Pancreas (tissue), 10 donors: ENCODE results near the gene BTBD1. TPM values are rescaled to one million over a fixed set of nuclear protein-coding genes. Genes with fewer than 3 reads are reported as not detected.
A peak's percentile ranks its signal among the peaks of the same experiment; 100 is the strongest.

Source experiments
- ATAC-seq, 4 donors: fragments of 200-7000 bp; cut with Tn5 transposase; one replicate each; pipeline versions ENCODE4 v1.8.0 to v1.9.1; 2020; ENCODE audit warnings: mild to moderate bottlenecking in 4 of 4, moderate library complexity in 4 of 4
- DNase-seq, 6 donors: peaks; one replicate each; pipeline ENCODE4 v3.0.0-alpha.2; 2020
- FAIRE-seq: peaks from 2 replicates; lab custom pipeline; 2012; peaks lifted over from hg19 to GRCh38; lab: Jason Lieb, UNC
- H3K27ac ChIP-seq, 4 donors: fragments of 200-600 bp; sonication (generic); 1 replicate in 3 of 4; 2 replicates in 1 of 4; pipeline versions ENCODE4 v1.5.0 to v1.8.0; 2020
- H3K27me3 ChIP-seq, 4 donors: fragments of 200-600 bp; one replicate each; pipeline ENCODE4 v1.8.0; 2021
- H3K36me3 ChIP-seq, 3 donors: fragments of 200-600 bp; sonication (generic) in 1 of 3; one replicate each; pipeline versions ENCODE4 v1.5.0 to v1.8.0; 2020 to 2021
- H3K4me1 ChIP-seq, 3 donors: fragments of 200-600 bp; one replicate each; pipeline ENCODE4 v1.8.0; 2021
- H3K4me3 ChIP-seq, 4 donors: fragments of 200-600 bp; sonication (generic) in 2 of 4; one replicate each; pipeline versions ENCODE4 v1.5.0 to v1.8.0; 2020 to 2021
- H3K9me3 ChIP-seq, 4 donors: fragments of 200-600 bp; one replicate each; pipeline ENCODE4 v1.8.0; 2021
- WGBS, 2 donors: extraction: QIAGEN DNeasy Blood & Tissue Kit; methylation state at CpG; one replicate each; pipeline ENCODE4 v1.1.7; 2013; 5-methylcytosine and 5-hydroxymethylcytosine counted together
- intact Hi-C, 3 donors: fragments of 100-400 bp; cut with DNase I; formaldehyde crosslinking; loops; one replicate each; pipeline versions ENCODE4 v1.11.1 to v1.14.2; 2022
- polyA plus RNA-seq, 2 donors: library from polyadenylated mRNA; stranded (reverse); fragments of 200-250 nt; gene quantifications; one replicate each; pipeline ENCODE4 v1.2.3, GENCODE V29; 2013
- total RNA-seq, 6 donors: library from RNA; stranded (reverse); fragmentation: NEBNext Ultra II Directional in 4 of 6; extraction: Animal tissue kit (Norgen Biotek cat#: 25700) in 4 of 6; gene quantifications; one replicate each; pipeline versions ENCODE4 v1.2.1 to v1.2.4, GENCODE V29; 2021 to 2023
- TF ChIP-seq, protein P1 (sequence below), 4 donors: fragments of 200-600 bp; sonication (generic) in 3 of 4; IDR thresholded peaks; one replicate each; pipeline versions ENCODE4 v1.5.0 to v1.8.0; 2021; ENCODE audit warnings: antibody characterized with exemption in 4 of 4
- donor health status: healthy with polysubstance abuse.
- donor health status: DM: no; HTN: no; CAD: no; lungs with moderate emphysema.
- donor health status: DM: no; HTN: no; CAD: no.
- donor health status: control.
- donor health status: control.
- donor health status: Bipolar disorder and iron deficiency.
- donor health status: DM: yes; HTN: yes; CAD: no.
- donor health status: DM: no; HTN: no; CAD: no.
- donor health status: DM: no; HTN: no; CAD: no.
- donor health status: DM: yes; HTN: yes; CAD: no.

BTBD1 gene
- total and polyA plus RNA-seq, 8 donors: 5.1 to 24.4 (median 15.3) TPM

DNA sequence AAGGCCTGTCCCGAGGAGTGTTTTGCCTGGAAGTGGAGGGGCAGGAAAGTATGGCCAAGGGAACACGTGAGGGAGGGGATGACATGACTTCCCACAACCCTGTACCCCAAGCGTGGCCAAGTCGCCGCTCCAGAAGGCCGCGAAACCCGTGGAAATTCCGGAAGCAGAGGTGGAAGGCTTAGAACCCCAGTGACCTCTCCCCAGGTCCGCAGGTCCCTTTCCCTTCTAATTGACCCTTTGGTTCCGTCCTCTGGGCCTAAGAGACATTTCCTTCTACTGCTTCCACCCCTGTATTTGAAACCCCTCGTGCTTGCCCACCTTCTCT lies 548 bp upstream of the BTBD1 start:
- no peaks in the 10 kb centered on the region for H3K9me3 ChIP-seq
- no peak for FAIRE-seq
- H3K27me3 ChIP-seq: no peaks in the 10 kb centered on the region
- H3K36me3 ChIP-seq: no peaks in the 10 kb centered on the region
- TF ChIP-seq, protein P1, sequence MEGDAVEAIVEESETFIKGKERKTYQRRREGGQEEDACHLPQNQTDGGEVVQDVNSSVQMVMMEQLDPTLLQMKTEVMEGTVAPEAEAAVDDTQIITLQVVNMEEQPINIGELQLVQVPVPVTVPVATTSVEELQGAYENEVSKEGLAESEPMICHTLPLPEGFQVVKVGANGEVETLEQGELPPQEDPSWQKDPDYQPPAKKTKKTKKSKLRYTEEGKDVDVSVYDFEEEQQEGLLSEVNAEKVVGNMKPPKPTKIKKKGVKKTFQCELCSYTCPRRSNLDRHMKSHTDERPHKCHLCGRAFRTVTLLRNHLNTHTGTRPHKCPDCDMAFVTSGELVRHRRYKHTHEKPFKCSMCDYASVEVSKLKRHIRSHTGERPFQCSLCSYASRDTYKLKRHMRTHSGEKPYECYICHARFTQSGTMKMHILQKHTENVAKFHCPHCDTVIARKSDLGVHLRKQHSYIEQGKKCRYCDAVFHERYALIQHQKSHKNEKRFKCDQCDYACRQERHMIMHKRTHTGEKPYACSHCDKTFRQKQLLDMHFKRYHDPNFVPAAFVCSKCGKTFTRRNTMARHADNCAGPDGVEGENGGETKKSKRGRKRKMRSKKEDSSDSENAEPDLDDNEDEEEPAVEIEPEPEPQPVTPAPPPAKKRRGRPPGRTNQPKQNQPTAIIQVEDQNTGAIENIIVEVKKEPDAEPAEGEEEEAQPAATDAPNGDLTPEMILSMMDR (IDR thresholded peaks at IDR 0.05): no peak
- ATAC-seq: no peak
- DNase-seq: no peak
- intact Hi-C loops: no loop called here
- H3K4me3 ChIP-seq: peak overlapping the region in 3 of 4 donors; percentile 83 to 100 (median 96)
- H3K4me1 ChIP-seq: peaks cover 14 to 31% (median 19%) of the 10 kb centered on the region in 3 donors
- 66 to 74% methylated on average over 12 of the region's 12 CpGs for WGBS, 2 donors
- H3K27ac ChIP-seq: peak overlapping the region; percentile 72 to 92 (median 85)

DNA sequence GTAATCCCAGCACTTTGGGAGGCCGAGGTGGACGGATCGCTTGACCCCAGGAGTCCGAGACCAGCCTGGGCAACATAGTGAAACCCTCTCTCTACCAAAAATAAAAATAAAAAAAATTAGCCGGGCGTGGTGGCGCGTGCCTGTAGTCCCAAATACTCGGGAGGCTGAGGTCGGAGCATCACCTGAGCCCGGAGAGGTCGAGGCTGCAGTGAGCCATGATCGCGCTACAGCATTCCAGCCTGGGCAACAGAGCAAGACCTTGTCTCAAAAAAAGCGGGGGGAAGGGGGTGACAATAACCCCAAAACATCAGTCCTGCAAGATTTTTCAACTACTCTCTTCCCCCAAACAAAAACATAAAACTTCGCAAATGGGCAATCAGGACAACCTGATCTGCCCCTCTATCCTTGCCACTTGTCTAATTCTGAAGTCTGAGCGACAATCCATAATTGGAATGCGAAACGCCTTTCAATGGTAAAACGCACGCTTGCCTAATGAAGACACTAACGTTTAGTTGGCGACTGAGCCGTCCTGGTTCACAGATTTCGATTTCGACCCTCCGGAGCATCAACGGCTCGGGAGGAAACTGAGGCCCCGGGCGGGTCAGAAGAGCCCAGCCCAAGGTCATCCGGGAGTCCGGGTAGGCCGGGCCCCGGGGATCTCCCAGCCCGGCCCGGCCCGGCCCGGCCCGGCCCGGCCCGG lies 868 bp downstream of the BTBD1 start:
- no peak for FAIRE-seq
- DNase-seq: no peak
- H3K4me1 ChIP-seq: peaks cover 14 to 38% (median 19%) of the 10 kb centered on the region in 3 donors

DNA sequence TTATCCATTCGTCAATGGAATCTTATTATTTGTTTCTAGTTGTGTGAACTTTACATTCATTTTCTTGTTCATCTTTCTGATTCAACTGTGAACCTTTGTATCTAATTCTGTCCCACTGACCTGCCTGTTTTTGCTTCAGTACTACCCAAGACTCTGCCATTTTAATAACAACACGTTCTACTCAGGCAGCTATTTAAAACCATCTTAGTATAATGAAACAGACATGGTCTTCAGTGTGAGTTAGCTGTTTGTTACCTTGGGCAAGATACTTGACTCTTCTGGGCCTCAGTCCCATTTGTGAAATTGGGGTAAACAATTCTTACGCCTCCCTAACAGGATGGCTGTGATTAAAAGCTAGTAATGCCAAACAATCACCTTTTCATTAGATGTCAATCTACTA lies 1.6 kb downstream of the BTBD1 start:
- Histone ChIP-seq H3K27ac (no peak overlapping the region), H3K4me3 (peak overlapping the region in 3 of 4 donors; percentile 83 to 100 (median 96))
- no peak for FAIRE-seq

More for the DNA sequence above, 868 bp downstream of the BTBD1 start:
- no peak for ATAC-seq
- H3K27ac ChIP-seq: peak overlapping the region; percentile 72 to 92 (median 85)
- H3K36me3 ChIP-seq: no peaks in the 10 kb centered on the region
- TF ChIP-seq, protein P1 (IDR thresholded peaks at IDR 0.05): no peak
- WGBS, 2 donors: 5 to 6% methylated on average over 40 to 42 of the region's 42 CpGs
- intact Hi-C loops: no loop called here
- H3K27me3 ChIP-seq: no peaks in the 10 kb centered on the region
- H3K4me3 ChIP-seq: peak overlapping the region; percentile 83 to 100 (median 94)
- H3K9me3 ChIP-seq: no peaks in the 10 kb centered on the region

DNA sequence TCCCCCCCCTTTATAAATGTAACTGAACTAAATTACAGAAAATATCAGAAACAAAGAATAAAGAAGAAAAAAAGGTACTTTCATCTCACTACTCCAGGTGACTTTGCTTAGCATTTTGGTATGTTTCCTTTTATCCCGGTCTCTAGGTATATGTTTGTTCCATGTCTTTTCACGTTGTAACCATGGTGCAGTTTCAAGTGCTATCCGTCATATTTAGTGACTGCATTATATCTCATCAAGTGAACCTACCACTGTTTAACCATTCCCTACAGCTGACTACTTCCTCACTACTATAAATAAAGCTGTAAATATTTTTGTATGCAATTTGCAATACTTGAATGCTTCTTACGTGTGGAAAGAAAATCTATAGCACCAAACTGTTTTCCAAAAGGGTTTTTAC lies 2.2 kb downstream of the BTBD1 start:
- Histone ChIP-seq H3K4me3 (peak overlapping the region in 2 of 4 donors; percentile 83 to 100), H3K36me3 (no peaks in the 10 kb centered on the region), H3K27me3 (no peaks in the 10 kb centered on the region), H3K9me3 (no peaks in the 10 kb centered on the region), H3K27ac (no peak overlapping the region), H3K4me1 (peaks cover 14 to 38% (median 19%) of the 10 kb centered on the region in 3 donors)
- ATAC-seq (peak in 1 of 4 donors; percentile 12), FAIRE-seq (no peak), DNase-seq (no peak)
- TF ChIP-seq, protein P1 (IDR thresholded peaks at IDR 0.05): no peak
- WGBS, 2 donors: 25 to 38% methylated on average over 4 of the region's 4 CpGs
- intact Hi-C loops: no loop called here

More for the DNA sequence above, 1.6 kb downstream of the BTBD1 start:
- WGBS, 2 donors: 11% methylated on average over 3 of the region's 3 CpGs
- Histone ChIP-seq H3K27me3 (no peaks in the 10 kb centered on the region), H3K36me3 (no peaks in the 10 kb centered on the region), H3K4me1 (peaks cover 14 to 38% (median 19%) of the 10 kb centered on the region in 3 donors), H3K9me3 (no peaks in the 10 kb centered on the region)
- TF ChIP-seq, protein P1 (IDR thresholded peaks at IDR 0.05): no peak
- ATAC-seq: no peak
- intact Hi-C loops: no loop called here
- DNase-seq: no peak

DNA sequence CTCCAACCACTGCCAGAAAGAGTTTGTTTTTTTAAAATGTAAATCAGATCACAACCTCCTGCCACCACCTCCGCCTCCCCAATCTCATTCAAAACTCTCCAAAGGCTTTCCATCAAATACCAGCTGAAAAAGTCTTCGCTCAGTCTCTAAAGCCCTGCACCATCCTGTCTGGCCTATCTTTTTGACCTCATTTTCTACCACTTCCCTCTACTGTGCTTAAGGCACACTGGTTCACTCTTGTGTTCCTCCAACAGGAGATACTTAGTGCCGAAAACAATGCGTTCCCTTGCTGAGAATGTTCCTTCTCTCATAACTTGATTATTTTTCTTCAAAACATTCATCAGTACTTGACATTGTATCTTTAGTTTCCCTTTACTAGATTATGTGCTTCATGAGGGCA lies 3.5 kb downstream of the BTBD1 start:
- H3K9me3 ChIP-seq: no peaks in the 10 kb centered on the region
- peak overlapping the region in 1 of 4 donors; percentile 19 for H3K27ac ChIP-seq
- no peak for DNase-seq
- no peak for ATAC-seq
- H3K4me1 ChIP-seq: peaks cover 14 to 38% (median 19%) of the 10 kb centered on the region in 3 donors
- WGBS, 2 donors: 92 to 98% methylated on average over 4 of the region's 4 CpGs
- no peaks in the 10 kb centered on the region for H3K27me3 ChIP-seq
- intact Hi-C loops: no loop called here
- H3K36me3 ChIP-seq: no peaks in the 10 kb centered on the region
- TF ChIP-seq, protein P1 (IDR thresholded peaks at IDR 0.05): no peak
- no peak overlapping the region for H3K4me3 ChIP-seq
- no peak for FAIRE-seq
